Fibroblast of skin of back (primary cell): ENCODE results near the gene GTF2F1. TPM values are rescaled to one million over a fixed set of nuclear protein-coding genes. Genes with fewer than 3 reads are reported as not detected.
"Not testable (repeated sequence)": the region's sequence is repeated elsewhere in the genome, so short reads cannot be mapped to it uniquely, and the experiment has no call there.

ENCODE experiments used
- DNase-seq: peaks from one replicate; pipeline ENCODE4 v3.0.0-alpha.2; 2013
- polyA plus RNA-seq, 2 experiments: library from polyadenylated mRNA; unstranded; fragments of 120-200 nt; gene quantifications; one replicate each; pipeline ENCODE4 v1.2.1, GENCODE V29; 2013; ENCODE audit not compliant: insufficient read length in 2 of 2

The GTF2F1 gene
- polyA plus RNA-seq (2013, experiment 1 of 2; ENCODE audit: insufficient read length), result 68.1 TPM
- polyA plus RNA-seq (2013, experiment 2 of 2; ENCODE audit: insufficient read length), result 59.7 TPM

DNA sequence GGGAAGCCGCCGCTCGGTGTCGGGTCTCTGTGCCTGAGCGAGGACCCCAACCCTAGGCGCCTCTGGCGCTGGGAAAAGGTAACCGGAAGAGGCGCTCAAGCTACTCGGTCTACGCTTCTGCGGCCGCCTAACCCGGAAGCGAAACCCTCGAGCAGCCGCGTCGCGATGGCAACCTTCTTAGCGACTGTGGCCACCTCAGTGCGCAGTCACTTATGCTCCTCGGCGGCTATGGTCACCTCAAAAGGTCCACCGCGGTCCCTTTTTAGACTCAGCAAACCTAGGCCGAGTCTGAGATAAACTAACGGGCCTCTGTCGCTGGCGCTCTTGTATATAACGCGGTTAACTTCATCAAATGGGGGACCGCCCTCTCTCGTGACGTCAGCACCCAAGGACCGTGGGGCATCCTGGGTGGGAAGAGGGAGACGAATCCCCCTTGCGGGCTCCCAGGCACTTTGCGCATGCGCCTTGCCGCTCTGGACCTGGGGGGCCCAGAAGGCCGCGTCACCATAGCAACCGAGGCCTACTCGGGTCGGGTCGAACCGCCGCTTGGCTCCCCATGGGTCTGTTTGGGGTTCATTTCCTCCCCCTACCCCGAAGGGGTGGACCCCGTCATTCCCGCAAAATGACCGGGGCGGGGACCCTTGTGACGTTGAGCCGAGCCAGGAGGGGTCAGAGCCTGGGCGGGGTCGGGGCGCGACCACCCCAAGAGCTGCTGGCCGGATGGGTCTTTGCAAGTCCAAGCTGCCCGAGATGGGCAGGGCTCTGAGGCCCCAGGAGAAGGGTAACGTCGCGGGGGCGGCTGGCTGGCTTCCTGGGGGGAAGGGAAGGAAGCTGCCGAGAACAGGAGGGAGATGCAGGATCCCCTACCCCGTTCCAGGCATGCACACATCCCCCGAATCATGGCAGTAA, at the start of gene GTF2F1:
Gene GTF2F1 (minus strand): TSS at position 91 of the 909 bp plus-strand sequence. CDS start 169 bp downstream, outside the sequence.
- DNase-seq, result peak; percentile 96

- DNase-seq, result no peak
Measured at GRCh38 chr19:6442087-6442688, 49.2 kb upstream of the GTF2F1 start.

- no peak for DNase-seq
Measured at GRCh38 chr19:6440905-6441304, 47.9 kb upstream of the GTF2F1 start.

DNA sequence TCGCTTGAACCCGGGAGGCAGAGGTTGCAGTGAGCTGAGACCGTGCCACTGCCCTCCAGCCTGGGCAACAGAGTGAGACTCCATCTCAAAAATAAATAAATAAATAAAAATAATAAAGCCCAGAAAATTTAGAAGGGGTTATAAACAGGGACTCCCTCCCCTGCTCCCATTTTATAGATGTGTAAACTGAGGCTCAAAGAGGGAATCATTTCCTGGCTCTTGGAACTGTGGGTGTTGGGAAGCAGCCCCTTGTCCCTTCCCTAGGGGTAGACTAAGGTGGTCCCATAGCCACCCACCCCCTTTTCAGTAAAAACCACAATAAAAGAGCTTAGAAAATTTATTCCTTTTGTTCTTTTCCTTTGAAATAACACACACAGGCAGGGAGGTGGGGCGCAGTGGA, 46.8 kb upstream of the GTF2F1 start:
- DNase-seq, result no peak

GRCh38 chr19:6433663-6434062, 40.7 kb upstream of the GTF2F1 start, which contains the start of gene SLC25A41:
TSS of gene SLC25A41 (minus strand) at chr19:6433763. CDS start at chr19:6433693, 70 bp downstream.
- no peak for DNase-seq

- no peak for DNase-seq
Measured at GRCh38 chr19:6433165-6433564, 40.2 kb upstream of the GTF2F1 start.

GRCh38 chr19:6431891-6432290, 38.9 kb upstream of the GTF2F1 start:
- DNase-seq, result no peak

- DNase-seq, result no peak
Measured at GRCh38 chr19:6429419-6430221, 36.7 kb upstream of the GTF2F1 start.

- not testable (repeated sequence) for DNase-seq
Measured at GRCh38 chr19:6428692-6429418, 35.9 kb upstream of the GTF2F1 start.

- DNase-seq, result no peak
Measured at GRCh38 chr19:6427131-6427530, 34.2 kb upstream of the GTF2F1 start.

DNA sequence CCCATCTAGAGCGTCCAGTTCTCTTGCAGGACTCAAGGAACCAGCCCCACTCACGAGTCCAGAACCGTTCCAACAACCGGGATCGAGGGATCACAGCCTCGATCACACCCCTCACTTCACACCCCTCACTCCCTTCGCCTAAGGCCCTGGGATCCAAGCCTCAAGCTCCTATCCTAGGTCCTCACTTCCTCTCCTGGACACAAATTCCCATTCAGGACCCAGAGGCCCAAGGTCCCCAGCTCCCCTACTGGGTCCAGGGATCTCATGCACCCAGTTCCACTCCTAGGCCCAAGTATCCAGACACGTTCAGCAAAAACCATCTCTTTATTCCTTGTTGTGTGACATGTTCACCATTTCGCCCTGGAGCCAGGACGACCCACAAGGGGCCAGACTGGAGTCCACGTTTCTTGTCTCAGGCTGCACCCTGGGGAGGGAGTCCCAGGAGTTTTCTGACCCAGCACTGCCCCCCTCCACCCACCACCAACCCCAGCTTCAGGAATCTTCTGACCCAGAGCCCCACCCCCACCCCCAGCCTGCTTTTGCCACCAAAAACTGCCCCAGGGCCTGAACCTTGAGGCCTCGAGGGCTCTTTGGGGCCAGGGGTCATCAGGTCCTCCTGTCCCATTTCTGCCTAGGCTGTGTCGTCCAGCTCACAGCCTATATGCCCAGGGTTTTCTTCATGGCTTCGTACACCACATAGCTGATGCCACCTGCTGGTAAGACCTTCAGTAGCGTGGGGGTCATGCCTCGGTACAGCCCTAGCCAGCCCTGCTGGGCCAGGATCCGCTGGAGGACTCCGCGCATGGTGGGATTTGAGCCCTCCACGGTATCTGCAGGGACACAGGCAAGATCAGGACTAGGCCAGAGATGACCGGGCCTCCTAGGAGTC, 33.0 kb upstream of the GTF2F1 start:
- no peak for DNase-seq

GRCh38 chr19:6424939-6425731, 32.2 kb upstream of the GTF2F1 start:
- DNase-seq, result peak; percentile 100

DNA sequence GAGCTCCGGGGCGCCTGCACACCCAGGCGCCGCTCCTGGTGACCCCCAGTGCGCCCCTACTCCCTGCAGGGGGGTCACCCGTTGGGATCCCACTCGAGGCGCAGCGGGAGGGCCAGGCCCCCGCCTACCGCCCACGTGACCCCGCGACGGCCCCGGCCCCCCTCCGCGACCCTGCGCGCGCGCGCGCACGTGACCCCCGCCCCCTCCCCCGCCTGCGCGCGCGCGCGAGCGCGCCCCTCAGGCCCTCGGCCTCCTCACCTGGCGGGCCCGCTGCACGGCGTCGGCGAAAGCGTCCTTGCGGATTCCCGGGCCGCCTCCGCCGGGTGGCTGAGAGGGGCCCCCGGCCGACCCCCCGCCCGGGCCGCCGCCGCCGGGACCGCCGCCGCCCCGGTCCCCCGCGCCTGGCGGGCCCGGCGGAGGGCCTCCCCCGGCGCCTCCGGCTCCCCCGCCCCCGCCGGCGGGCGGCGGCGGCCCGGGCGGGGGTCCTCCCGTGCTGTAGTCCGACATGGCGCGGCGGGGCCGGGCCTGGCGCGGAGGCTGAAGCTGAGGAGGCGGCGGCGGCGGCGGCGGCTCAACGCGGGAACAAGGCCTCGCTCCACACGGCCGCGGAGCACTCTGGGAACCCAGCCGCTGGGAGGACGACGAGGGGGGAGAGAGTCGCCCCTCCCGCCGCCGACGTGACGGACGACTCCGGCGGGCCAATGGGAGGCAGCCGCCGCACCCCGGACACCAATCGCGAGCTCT, 31.4 kb upstream of the GTF2F1 start, which contains the start of gene KHSRP:
Gene KHSRP (minus strand): TSS at position 617 of the 744 bp plus-strand sequence. CDS start 110 bp downstream, at position 507.
- peak; percentile 13 for DNase-seq

DNA sequence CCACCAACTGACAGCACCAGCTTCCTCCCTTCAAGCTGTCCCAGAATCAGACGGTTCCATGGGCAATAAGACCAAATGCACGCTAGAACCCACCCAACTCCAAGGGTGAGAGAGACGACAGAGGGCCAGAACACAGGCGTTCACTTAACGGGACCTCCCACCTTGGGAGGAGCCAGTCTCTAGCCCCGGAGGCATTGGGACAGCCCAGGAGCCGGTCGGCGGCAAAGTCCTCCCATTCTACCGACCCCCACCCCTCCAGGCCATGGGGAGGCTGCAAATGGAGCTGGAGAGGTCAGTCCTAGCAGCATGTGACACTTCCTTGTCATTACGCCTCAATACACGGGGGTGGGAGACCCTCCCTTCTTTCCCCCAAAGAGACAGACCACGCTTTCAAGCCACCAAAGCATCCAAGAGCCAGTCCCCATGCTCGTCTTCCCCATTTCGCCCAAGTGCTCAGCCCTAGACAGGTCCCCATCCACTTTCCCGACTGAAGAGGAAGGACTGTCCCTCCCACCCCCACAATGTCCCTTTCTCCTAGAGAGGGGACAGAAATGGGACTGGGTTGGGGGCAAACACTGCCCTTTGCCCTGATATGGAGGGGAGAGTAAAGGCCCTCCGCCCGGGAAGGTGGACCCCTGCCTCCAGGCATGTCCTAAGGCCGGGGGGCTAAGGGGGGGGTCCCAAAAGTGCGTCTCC, 30.7 kb upstream of the GTF2F1 start:
- DNase-seq, result peak; percentile 60

- no peak for DNase-seq
Measured at GRCh38 chr19:6421075-6422014, 28.4 kb upstream of the GTF2F1 start.

- no peak for DNase-seq
Measured at GRCh38 chr19:6418562-6418932, 25.6 kb upstream of the GTF2F1 start.
